ENCODE data around the gene SPATA6L.
"Not testable (repeated sequence)": the region's sequence is repeated elsewhere in the genome, so short reads cannot be mapped to it uniquely, and the experiment has no call there.

The SPATA6L gene

DNA sequence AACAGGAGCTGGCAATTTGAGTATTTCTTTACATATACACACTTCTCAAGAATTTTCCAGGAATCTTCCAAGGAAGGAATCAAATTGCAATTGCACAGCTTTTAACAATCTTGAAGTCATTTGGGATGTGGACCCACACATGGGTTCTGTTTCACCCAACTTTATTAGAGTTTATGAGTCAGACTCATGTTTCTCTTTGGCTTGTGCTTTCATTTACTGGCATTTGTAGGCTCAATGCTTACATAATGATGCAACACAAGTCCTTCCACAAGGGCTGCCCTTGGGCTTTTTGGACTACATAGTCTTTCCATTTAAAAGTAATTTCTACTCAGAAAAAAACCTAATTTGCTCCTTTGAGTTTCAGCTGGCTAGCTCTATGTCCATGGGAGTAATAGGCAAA is 8.5 kb upstream of the SPATA6L start:
- no peak for DNase-seq (ENCODE audit: low read depth)

DNA sequence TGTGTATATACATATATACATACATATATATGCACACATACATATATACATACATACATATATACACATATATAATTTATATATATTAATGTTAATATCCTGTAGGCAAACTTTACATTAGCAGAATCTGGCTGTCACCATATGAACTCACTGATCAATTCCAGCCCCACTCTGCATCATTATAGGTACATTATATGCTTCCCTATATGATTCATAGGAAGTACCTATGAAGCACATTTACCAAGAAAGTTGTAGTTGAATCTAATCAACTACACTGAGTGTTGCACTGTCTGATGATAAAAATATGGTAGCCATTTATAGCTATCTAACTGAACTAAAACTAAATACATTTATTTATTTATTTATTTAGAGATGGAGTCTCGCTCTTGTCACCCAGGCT is 5.5 kb upstream of the SPATA6L start:
- DNase-seq (ENCODE audit: low read depth), result no peak

DNA sequence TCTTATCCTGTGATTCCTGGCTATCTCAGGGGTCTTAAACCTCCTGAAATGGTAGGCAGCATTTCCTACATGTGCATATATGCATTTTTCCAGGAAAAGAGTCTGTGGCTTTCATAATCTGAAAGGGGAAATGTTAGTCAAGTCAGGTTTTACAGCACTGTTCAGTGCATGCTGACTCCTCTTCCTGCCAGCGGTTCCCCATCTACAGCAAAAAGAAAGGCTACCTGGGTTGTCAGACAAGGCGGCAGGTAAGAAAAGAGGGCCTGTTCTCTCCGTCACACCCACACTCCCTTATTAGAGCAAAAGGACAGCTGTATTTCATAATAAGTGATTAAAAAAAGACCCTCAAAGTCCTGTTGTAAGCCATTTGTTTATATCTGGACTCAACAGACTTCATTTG is 4.3 kb upstream of the SPATA6L start:
- DNase-seq (ENCODE audit: low read depth), result no peak

DNA sequence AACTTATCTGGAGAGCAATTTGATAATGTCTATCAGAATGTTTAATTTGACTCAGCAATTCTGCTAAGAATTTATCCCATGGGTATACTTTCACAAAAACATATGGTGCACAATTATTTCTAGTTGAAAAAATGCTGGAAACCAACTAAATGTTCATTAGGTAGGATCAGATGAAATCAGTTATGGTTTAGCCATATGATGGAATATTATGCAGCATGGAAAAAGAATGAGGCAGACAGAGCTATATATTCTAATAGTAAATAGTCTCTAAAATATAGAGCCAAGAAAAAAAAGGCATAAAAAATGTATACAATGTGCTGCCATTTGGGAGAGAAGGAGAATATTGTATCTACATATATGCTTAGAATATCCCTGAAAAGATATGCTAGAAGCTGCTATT is 3.6 kb upstream of the SPATA6L start:
- DNase-seq (ENCODE audit: low read depth), result no peak

DNA sequence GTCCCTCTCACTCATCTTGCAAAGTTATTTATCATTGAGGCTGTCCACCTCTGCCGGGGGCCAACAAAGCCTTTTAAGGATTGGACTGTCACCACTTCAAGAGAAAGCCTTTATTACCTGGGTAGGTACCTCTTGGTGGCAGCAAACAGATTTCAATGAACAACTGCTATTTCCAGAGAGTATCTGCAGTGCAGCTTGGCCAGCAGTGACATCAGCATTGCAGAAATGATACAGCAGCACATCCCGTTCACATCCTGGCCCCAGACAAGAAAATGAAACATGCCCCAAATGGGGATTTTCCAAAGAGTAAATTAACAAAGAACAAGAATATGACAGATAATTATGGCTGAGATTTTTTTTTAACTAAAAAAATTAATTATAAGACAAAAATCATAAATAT is 2.3 kb upstream of the SPATA6L start:
- DNase-seq (ENCODE audit: low read depth), result no peak

DNA sequence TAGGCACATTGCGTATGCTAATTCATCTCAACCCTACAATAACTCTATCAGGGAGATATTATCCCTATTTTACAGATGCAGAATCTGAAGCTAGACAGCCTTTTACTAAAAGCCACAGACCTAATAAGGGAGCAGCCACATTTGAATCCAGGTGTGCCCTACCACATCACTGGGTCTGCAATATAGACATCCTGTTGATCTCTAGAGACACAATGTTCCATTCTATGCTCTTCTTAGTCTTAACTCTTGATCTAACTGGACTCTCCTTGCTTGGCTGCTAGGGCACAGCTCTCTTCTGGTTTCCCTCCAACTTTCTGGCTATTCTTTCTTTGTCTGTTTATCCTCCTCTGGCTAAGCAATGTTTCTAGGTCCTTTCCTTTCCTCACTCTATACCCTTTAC is 1.4 kb upstream of the SPATA6L start:
- no peak for DNase-seq (ENCODE audit: low read depth)

DNA sequence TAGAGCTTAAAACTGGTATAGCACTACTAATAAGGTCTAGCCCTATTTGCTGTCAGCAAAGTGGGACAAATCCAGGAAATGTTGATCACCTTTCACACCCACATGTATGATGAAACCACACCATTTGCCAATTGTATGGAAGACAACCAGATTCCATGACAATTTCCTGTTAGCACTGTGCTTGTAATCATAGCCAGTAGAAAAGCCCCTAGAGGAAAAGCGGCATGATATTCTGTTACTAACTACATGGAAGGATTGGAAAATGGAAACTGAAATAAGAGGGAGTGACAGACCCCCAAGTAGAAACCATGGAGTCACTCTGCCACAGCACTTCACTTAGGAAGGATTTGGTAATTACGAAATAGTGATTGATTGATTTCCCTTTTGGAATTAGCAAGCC is 923 bp downstream of the SPATA6L start:
- DNase-seq (ENCODE audit: low read depth), result no peak

DNA sequence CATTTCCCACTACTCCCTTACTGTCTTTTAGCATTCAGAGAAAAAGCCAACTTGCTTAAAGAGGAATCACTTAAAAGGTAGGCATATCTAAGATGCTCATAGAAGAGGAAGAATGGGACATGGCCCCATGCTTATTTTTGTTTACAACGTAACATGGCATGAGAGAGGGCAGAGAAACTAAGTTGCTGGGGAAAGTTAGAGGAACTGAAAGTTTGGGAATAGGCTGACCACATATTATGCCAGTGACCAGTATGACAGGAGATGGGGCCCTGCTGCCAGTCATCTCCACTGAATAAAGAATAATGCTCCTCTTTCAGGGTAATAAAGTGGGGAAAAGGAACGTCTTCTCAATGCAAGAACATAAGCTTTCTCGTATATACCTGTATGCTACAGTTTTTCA is 2.3 kb downstream of the SPATA6L start:
- no peak for DNase-seq (ENCODE audit: low read depth)

DNA sequence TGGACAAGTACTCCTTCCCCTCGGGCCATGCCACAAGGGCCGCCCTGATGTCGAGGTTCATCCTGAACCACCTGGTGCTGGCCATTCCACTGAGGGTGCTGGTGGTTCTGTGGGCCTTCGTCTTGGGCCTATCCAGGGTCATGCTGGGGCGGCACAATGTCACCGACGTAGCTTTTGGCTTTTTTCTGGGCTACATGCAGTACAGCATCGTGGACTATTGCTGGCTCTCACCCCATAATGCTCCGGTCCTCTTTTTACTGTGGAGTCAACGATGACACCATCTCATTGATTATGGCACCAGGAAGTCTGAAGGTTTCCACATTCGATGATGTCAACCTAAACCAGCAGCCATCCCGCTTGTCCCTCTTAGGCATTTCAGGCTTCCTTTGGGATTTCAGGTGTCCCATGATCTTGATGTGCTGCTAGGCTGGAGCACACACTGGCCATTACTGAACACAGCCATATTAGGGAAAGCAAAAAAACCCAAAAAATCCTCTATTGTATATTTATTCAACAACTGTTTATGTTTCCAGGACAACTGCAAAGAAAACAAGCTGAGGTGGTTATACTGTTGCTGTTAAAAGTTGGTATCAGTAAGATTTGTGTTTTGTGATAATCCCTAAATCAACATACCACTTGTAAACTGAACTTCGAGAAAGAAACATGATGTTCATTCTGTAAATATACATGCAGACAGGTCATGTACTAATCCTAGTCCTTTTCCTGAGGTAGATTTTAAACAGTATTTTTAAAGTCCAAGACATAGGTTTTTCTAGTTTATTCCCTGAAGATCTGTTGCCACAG is 3.1 kb downstream of the SPATA6L start:
- DNase-seq (ENCODE audit: low read depth), result no peak

DNA sequence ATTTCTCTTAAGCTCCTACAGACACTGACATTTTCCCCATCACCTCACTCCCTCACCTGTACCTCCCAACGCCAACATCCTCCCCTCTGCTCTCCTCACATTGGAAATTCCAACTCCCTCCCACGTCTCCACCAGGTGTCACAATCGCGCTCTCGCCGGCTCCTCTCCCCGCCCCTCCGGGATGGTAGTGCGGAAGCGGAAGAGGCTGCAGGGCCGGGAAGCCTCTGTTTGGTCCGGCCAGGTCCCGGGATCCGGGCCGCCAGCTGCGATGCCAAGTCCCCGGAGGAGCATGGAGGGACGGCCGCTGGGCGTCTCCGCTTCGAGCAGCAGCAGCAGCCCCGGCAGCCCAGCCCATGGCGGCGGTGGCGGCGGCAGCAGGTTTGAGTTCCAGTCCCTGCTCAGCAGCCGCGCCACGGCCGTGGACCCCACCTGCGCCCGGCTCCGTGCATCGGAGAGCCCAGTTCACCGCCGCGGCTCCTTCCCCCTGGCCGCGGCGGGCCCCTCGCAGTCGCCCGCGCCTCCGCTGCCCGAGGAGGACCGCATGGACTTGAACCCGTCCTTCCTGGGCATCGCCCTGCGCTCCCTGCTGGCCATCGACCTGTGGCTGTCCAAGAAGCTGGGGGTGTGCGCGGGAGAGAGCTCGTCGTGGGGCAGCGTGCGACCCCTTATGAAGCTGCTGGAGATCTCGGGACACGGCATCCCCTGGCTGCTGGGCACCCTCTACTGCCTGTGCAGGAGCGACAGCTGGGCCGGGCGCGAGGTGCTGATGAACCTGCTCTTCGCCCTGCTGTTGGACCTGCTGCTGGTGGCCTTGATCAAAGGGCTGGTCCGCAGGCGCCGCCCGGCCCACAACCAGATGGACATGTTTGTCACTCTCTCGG is 3.9 kb downstream of the SPATA6L start, which contains the start of gene PLPP6:
Gene PLPP6 (plus strand): TSS at position 187 of the 881 bp plus-strand sequence. CDS start 82 bp downstream, at position 269.
- DNase-seq (ENCODE audit: low read depth), result no peak

DNA sequence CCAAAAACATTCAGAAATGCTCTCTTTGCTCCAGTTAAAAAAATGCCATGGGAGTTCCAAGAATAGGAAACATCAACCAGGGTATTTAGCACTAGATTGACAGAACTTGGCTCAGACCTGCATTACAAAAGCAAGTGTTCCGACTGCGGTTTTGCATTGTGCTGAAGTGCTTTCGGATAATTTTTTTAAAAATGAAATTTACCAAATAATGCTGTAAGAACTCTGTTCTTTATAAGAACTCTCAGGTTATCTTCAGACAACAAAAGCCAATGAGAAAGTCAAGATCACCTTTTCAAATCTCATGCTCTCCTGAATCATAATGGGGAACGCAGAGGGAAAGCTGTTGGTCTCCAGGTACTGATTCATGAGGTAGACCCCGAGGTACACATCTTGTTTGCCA is 4.7 kb downstream of the SPATA6L start:
- DNase-seq (ENCODE audit: low read depth), result no peak

DNA sequence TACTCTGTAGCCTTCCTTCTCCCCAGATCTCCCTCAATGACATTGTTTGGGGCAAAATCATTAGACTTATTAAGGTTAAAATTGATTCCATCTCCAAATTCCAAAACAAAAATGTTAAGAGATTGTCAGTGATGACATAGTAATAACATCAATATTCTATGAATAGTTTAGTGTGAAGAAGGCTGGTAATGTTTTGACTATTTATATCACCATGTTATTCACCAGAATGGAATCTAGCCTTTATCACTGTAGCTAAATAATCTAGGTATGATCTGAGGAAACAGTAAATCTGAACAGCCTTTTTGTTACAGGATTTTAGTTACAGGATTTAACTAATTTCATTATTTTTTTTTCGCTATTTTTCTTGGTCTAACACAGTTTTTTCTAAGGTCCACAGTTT is 5.1 kb downstream of the SPATA6L start:
- DNase-seq (ENCODE audit: low read depth), result no peak

DNA sequence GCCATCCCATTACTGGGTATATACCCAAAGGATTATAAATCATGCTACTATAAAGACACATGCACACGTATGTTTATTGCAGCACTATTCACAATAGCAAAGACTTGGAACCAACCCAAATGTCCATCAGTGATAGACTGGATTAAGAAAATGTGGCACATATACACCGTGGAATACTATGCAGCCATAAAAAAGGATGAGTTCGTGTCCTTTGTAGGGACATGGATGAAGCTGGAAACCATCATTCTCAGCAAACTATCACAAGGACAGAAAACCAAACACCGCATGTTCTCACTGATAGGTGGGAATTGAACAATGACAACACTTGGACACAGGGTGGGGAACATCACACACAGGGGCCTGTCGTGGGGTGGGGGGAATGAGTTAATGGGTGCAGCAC is 5.6 kb downstream of the SPATA6L start:
- not testable (repeated sequence) for DNase-seq (ENCODE audit: low read depth)

DNA sequence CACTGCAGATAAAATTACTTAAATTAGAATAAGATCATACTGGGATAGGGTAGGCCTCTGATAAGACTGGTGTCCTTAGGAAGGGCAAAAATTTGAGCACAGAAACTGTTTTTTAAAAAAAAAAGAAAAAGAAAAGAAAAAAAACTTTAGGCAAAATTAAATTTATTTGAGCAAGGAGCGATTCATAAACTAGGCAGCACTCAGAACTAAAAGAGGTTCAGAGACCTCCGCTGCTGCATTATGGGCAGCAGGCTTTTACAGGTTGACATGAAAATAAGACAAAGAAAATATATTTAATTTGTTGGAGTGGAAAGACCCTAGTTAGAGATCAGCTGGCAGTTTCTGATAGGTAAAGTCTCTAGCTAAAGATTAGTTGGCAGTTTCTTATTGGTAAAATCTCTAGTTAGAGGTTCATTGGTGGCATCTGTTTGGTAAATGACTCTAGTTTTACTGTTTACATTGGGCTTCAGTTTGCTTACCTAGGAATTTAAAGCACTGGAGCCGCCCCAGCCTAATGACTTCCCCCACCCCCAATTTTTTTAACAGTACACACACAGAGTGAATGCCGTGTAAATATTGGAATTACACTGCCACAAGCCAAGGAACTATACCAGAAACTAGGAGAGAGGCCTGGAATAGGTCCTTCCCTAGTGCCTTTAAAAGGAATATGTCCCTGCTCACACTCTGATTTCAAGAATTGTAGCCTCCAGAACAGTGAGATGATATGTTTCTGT is 8.7 kb downstream of the SPATA6L start:
- DNase-seq (ENCODE audit: low read depth), result no peak

DNA sequence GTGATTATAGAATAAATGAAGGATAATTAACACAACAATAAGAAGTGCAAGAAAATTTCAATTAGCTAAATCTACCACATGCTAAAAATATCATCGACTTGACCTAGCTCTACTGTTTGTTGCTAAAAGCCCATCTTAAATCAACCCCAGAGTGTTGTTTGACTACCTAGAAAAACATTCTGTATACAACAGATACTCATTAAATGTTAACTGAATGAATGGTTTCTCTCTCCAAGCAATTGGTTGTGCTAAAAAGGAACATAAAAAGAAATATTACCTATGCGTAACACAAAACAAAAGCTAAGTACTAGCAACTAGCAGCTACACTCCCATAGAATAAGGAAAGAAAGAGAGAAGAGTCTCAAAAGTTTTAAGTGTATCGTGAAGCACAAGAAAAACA is 9.7 kb downstream of the SPATA6L start:
- no peak for DNase-seq (ENCODE audit: low read depth)

DNA sequence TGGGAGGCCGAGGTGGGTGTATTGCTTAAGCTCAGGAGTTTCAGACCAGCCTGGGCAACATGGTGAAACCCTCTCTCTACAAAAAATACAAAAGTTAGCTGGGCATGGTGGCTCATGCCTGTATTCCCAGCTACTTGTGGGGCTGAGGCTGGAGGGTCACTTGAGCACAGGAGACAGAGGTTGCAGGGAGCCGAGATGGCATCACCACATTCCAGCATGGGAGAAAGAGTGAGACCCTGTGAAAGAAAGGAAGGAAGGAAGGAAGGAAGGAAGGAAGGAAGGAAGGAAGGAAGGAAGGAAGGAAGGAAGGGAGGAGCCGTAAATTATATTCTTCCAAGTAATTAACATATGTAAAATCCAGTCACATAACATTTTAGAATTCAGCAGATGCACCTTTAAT is 10.1 kb downstream of the SPATA6L start:
- not testable (repeated sequence) for DNase-seq (ENCODE audit: low read depth)

DNA sequence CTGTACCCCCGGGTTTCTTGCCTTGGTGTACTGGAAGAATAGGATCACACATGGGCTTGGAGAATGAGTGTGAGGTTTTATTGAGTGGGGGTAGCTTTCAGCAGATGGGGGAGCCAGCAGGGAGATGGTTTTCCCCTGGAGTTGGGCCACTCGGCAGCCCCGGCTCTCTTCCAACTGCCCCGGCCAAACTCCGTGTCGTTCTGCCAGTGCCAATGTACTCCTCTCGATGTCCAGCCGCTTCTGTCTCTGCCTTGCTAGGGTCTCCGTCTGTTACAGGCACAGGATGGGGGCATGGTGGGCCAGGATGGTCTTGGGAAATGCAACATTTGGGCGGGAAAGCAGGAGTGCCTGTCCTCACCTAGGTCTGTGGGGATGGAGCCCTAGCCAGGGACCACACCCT is 11.7 kb downstream of the SPATA6L start:
- no peak for DNase-seq (ENCODE audit: low read depth)

DNA sequence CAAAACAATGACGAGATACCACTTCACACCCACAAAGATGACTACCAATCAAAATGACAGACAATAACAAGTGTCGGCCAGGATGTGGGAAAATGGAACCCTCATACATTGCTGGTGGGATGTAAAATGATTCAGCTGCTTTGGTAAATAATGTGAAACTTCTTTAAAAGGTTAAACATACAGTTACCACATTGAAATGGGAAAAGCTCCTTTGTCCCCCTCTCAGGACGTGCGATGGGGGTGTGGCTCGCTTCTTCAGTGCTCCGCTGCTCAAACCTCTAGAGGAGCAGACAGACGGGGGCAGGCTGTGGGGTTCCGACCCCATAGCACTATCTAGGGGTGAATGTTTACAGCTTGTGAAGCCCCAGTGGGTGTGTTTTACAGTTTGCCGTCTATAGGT is 12.2 kb downstream of the SPATA6L start:
- DNase-seq (ENCODE audit: low read depth), result no peak

DNA sequence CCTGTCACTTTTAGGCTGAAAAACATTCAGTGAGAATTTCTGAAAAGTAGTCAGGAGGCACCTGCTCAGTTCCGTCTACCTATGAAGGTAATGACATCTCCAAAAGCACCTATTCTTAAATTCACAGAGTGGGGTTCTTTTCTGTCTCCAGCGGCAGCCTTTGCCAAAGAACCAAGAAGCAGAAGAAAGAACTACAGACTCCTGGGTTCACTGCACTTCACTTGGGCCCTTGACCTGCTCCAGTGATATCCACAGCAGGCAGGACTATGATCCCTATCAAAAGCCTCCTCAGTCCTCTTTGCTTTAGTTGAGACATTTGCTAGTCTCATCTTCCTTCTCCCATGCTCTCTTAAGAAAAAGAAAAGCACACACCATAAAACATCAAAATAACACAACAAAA is 23.9 kb downstream of the SPATA6L start:
- no peak for DNase-seq (ENCODE audit: low read depth)

DNA sequence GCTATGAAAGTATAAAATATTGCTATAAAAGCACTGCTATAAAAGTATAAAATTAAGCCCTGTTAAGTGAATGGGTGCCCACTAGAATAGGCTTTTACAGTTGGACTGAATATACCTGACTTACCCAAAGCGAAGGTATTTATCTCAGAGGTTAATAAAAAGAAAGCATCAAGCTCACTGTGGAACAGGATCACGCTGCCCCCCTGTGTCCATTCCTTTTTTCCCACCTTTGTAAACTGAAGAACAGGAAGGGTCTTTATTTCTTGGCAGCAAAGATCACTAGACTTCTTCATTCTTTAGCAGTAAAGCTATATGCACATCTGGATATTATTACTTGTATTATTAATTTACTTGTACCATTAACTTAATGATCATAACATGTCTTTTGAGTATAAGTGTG is 26.3 kb downstream of the SPATA6L start:
- no peak for DNase-seq (ENCODE audit: low read depth)

DNA sequence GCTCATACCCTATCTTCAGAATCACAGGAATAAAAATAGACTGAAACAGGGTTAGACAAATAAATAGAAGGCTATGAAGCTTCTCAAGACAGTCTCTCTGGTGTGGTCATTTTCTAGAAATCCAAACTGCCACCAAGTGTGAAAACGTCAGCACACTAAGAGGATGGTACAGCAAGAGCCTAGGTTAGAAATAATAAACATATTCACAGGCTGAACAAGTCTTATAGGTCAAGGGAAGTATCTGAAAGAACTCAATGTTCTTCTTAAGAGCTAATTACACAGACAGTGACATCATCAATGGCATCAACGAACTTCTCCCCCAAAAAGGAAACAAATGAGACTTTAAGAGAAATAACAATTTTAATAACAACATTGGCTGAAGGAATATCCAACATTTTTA is 26.9 kb downstream of the SPATA6L start:
- no peak for DNase-seq (ENCODE audit: low read depth)

DNA sequence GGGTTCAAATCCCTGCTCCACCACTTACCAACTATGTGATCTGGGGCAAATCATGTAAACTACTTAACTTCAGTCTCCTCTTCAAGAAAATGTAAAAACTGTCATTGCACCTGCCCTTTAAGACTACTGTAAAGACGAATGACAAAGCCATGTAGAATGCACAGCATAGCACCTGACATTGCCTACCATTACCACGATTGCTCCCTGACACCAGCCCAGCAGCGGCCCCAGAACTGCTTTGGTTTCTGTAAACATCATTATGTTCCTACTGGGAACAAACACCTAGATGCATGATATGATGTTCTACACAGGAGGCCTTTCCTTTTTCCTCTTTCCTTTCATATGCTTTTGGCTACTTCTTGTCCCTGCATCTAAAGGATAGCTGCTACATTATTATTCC is 27.3 kb downstream of the SPATA6L start:
- DNase-seq (ENCODE audit: low read depth), result no peak

DNA sequence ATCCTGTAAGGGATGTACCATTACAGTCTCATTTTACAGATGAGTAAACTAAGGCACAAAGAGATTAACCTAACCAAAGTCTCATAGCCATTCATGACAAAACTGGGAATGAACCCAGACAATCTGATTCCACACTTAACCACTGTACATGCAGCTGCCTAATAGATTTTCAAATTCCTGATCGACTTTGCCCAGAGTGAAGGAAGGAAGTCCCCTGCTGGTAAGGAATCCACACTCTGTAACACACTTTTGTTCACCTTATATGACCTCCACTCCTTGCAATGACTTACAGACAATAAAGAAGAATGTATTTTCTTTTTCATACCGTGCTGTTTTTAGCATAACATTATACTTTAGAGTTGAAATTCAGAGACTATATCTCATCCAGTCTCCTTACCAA is 35.4 kb downstream of the SPATA6L start:
- no peak for DNase-seq (ENCODE audit: low read depth)

Measured in HS-27A (cell line).